GM10266 (cell line): ENCODE results near the gene TCEA2.

ENCODE experiments used
- DNase-seq: peaks from one replicate; pipeline ENCODE4 v3.0.0; 2012; ENCODE audit errors: extremely low spot score
- TF ChIP-seq, protein P1 (sequence below): IDR thresholded peaks from 2 replicates; pipeline ENCODE4 v1.5.1; 2012; ENCODE audit warnings: mild to moderate bottlenecking, low read depth; ENCODE audit not compliant: control insufficient read depth, insufficient read depth; ENCODE audit errors: missing control alignments

The TCEA2 gene

DNA sequence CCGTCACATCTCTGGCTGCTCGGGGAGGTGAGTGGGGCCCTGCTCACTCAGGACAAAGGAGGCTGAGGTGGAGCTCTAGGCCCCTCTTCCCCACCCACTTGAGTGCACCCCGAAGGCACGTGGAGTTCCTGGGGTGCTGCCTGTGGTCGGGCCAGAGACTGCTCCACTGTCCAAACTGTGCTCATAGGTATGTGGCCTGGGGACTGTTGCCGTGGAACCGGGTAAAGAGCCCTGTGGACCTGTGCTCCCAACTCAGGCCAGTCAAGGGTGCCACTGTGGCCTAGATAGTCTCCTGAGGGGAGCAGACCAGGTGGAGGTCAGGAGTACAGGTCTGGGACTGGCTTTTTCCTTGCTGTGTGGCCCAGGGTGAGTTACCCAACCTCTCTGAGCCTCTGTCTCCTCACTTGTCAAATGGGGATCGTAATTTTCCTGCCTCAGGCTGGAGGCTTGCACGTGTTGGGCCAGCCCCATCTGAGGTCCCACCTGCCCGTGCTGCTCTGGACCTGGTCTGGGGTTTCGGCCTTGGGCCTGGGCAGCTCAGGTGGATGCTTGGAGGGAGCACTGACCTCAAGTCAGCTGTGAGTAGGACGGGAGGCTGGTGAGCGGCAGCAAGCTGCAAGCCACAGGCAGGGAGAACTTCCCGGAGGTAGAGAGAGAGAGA lies 56.8 kb downstream of the TCEA2 start:
- TF ChIP-seq, protein P1, sequence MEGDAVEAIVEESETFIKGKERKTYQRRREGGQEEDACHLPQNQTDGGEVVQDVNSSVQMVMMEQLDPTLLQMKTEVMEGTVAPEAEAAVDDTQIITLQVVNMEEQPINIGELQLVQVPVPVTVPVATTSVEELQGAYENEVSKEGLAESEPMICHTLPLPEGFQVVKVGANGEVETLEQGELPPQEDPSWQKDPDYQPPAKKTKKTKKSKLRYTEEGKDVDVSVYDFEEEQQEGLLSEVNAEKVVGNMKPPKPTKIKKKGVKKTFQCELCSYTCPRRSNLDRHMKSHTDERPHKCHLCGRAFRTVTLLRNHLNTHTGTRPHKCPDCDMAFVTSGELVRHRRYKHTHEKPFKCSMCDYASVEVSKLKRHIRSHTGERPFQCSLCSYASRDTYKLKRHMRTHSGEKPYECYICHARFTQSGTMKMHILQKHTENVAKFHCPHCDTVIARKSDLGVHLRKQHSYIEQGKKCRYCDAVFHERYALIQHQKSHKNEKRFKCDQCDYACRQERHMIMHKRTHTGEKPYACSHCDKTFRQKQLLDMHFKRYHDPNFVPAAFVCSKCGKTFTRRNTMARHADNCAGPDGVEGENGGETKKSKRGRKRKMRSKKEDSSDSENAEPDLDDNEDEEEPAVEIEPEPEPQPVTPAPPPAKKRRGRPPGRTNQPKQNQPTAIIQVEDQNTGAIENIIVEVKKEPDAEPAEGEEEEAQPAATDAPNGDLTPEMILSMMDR, result no peak
- DNase-seq, result no peak

DNA sequence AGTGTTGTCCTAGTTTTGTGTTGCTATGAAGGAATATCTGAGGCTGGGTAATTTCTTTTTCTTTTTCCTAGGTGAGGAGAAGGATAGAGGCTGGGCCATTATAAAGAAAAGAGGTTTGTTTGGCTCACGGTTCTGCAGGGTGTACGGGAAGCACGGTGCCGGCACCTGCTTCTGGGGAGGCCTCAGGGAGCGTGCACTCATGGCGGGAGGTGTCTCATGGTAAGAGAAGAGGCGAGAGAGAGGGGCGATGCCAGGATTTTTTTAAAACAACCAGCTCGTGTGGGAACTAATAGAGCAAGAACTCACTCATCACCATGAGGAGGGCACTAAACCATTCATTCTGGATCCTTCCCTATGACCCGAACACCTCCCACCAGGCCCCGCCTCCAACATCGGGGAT lies 58.6 kb downstream of the TCEA2 start:
- TF ChIP-seq, protein P1, result no peak
- no peak for DNase-seq
